GM18507 (cell line): ENCODE results near the gene MXD4.

ENCODE experiments used
- DNase-seq: peaks from one replicate; pipeline ENCODE4 v3.0.0; 2011; ENCODE audit warnings: low read depth; ENCODE audit not compliant: insufficient read length; ENCODE audit errors: extremely low spot score
- FAIRE-seq: peaks from 2 replicates; lab custom pipeline; 2011; peaks lifted over from hg19 to GRCh38; lab: Jason Lieb, UNC

MXD4 gene

GRCh38 chr4:2254665-2255500, 7.0 kb downstream of the MXD4 start:
- DNase-seq = no peak
- no peak for FAIRE-seq

- no peak for FAIRE-seq
- DNase-seq = no peak
Measured at GRCh38 chr4:2253160-2254084, 8.5 kb downstream of the MXD4 start.

- no peak for DNase-seq
- FAIRE-seq = no peak
Measured at GRCh38 chr4:2252530-2253091, 9.3 kb downstream of the MXD4 start.

DNA sequence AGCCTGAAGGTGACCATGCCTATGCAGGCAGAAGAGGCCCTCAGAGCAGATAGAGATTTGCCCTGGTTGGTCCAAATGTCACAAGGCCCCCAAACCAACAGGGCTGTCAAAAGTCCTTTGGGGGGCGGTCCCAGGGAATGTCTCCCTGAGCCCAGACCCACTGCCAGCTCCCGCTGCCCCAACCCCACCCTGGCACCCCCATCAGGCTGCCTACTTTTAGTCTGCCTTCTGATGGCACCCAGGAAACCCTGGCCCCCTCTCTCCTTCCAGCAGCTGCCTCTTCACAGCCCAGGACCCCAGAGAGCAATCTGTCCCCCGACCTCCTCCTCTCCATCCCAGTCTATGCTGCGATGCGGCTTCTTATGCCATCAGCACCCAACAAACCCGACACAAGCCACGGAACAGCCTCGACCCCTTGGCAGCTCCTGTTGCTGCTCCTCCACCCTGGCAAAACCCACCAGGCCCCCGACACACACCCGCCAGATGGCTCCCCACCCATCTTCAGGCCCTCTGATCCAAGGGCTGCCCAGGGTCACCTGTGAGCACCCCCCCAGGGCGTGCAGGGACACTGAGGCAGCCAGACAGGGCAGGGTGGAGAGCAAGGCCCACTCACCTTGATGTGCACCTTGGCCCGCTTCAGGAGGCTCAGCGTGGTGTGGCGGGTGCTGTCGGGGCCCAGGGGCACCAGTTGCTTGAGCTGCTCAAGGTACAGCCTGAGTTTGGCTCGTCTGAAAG, 9.9 kb downstream of the MXD4 start:
- DNase-seq = no peak
- FAIRE-seq = no peak

DNA sequence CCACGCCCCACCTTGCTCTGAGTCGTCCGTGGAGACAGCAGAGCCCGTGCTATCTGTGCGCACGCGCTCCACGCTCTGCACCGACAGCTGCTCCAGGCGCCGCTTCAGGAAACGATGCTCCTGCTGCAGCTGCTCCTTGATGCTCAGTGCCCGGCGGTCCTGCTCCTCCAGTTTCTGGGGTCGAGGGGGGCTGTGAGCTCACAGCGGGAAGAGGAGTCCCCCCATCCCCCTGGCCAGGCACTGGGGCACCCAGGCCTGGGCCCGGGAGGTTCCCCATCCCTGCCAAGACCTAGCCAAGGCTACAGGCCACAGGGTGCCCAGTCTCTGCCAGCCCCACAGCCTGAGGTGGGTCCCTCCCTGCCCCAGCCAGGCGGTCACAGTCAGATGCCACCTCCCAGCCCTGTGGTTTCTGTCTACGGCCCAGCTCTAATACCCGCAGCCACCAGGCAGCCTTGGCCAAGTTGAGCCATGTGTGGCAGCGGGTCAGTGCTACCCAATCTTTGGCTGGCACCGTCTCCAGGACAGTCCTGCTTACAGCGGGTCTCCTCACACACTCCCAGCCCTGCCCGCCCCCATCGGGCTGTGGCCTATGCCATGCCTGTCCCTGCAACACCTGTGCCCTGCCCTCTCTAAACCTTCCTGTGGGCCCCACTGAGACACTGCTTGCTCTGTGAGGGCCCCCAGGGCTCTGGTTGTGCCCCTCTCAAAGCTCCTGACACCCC, 10.7 kb downstream of the MXD4 start:
- no peak for FAIRE-seq
- no peak for DNase-seq

DNA sequence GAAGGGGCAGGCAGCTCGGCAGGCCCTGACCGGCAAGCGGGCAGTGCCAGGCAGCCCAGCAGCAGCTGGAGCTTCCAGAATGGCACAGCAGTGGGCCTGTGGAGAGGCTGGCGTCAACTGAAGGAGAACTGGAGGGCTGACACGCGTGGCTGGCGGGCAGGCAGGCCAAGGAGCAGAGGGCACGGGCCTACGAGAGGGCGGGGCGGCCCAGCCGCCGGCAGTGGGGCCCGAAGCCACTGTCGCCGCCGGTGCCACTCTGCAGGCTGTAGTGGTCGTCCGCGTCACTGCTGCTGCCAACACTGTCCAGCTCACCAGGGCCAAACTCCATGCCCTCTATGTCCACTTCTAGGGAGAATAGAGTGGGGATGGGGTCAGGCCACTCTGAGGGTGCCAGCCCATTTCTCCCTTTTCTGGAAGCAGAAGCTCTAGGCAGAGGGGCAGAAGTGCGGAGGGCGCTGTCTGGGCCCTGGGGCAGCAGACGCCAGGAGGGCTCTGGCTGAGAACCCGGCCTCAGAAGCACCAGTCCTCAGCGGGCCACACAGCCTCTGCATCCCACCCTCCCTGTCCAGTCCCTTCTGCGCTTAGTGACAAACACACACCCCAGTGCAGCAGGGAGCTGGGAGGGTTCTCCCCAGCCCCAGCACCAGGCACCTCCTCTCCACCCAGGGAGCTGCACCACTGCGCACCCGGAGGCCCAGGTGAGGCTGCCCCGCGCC, 11.4 kb downstream of the MXD4 start:
- FAIRE-seq = no peak
- no peak for DNase-seq

- DNase-seq = no peak
- no peak for FAIRE-seq
Measured at GRCh38 chr4:2249526-2250356, 12.2 kb downstream of the MXD4 start.

DNA sequence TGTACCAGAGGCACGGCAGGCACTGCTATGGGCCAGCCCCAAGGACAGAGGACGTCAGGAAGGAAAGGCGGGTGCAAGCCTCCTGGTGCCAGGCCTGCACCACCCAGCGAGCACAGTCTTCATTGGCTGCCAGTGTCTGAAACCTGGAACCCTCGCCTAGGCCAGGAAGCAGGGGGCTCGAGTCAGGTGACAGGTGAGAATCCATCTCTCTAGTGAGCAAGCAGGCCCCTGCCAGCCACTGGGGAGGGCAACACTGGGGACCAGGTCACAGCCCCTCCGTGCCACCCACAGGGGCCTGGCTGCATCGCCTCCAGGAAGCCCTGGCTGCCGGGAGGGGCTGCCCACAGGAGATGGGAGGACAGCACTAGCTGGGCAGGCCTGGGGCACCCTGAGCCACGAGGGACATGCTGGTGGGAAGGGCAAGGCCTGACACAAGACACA, 13.1 kb downstream of the MXD4 start:
- no peak for FAIRE-seq
- no peak for DNase-seq

DNA sequence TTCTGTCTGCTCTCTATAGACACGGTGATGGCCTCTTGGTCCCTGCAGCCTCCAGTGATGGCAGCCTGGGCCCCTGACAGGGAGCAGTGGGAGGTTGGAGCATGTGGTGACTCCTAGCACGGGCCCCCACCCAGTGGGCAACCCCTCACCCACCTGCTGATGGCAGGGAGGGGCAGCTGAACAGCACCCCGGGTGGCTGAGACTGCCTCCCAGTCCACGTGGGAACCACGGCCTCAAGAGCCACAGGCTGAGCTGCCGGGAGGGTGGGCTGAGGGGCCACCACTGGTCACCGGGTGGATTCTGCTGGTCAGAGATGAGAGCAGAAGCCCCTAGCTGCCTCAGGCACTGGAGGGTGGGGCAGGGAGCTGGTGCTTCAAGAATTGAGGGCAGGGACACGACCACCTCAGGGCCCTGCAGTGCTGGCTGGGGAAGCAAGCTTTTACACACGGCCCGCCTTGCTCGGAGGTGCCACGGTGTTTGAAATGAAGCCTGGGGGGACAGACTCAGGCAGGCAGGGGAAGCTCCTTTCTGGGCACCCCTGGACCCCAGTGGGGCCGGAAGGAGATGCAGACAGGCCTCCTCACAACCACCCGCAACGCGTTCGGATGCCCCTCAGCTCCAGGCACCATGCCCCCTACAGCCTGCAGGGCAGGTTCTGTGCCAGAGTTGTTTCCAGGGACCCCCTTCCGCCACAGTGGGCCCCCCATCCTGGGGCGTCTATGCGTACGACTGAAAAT, 13.7 kb downstream of the MXD4 start:
- DNase-seq (no peak), FAIRE-seq (no peak)

DNA sequence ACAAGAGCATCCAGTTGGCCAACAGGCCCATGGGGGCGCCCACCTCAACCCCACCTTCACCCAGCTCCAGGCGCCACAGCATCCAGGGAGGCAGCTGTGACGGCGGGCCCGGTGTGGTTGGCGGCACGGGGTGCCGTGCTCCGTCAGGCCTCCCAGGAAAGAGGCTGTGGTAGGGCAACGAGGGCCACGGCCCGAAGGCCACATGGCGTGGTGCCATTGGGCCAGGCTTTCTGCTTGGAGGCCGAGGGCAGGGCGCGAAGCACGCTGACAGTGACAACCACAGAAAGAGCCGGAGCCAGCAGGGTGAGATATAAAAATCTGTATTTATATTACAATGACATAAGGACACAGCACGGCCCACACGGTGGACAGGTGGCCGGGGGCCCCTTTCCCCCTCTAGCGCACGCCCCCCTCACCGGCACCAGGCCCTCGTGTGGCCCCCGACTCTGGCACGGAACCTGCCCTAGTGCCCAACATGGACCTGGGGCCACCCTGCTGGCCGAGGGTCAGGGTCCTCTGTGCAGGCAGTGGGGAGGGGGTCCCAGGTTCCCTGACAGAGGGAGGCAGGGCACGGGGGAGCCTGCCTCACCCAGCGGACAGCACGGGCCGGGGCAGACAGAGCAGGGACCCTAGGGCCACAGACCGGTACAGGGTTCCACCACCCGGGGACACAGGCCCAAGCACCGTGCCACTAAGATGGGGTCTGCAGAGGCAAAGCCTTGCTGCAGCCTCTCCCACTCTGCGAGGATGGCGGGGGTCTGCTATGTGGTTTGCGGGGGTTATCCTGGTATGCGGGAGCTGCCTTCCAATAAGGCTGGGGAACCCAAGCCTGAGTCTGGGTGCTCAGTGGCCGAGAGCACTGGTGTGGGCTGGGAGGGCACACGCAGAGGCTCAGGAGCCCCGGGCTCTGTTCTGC, 14.5 kb downstream of the MXD4 start:
- FAIRE-seq (no peak), DNase-seq (no peak)

DNA sequence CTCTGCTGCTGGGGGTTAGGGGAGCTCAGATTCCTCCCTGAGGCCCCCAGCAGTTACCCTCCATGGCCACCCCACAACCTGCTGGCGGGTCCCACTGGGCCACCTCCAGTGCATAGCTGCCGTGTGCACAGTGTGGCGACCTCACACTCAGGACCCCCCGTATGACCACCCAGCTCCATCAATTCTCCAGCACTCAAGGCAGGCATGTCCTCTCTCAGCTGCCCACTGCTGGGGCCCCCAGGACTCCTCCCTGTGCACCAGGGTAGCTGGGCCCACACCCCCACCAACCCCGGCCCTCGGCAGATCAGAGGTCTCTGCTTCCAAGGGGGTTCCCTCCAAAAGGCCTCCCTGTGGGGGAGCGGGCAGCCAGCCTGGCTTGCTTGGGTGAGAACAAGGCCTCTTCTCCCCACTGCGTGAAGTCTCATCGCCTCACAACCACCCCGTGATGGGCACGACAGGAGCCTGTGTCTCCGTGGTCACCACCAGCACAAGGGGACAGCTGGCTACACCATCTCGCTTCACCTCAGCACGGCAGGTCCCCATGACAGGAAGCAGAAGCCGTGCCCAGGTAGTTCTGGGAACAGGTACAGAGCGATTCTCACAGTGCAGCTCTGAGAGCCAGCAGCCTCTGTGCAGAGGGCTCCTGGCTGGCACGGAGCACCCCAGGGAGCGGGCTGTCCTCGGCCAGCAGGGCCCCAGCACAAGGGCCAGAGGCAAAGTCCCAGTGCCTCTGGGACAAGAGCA, 15.4 kb downstream of the MXD4 start:
- DNase-seq (no peak), FAIRE-seq (no peak)

GRCh38 chr4:2245787-2246275, 16.1 kb downstream of the MXD4 start:
- FAIRE-seq (no peak), DNase-seq (no peak)

GRCh38 chr4:2245057-2245786, 16.7 kb downstream of the MXD4 start:
- DNase-seq = no peak

DNA sequence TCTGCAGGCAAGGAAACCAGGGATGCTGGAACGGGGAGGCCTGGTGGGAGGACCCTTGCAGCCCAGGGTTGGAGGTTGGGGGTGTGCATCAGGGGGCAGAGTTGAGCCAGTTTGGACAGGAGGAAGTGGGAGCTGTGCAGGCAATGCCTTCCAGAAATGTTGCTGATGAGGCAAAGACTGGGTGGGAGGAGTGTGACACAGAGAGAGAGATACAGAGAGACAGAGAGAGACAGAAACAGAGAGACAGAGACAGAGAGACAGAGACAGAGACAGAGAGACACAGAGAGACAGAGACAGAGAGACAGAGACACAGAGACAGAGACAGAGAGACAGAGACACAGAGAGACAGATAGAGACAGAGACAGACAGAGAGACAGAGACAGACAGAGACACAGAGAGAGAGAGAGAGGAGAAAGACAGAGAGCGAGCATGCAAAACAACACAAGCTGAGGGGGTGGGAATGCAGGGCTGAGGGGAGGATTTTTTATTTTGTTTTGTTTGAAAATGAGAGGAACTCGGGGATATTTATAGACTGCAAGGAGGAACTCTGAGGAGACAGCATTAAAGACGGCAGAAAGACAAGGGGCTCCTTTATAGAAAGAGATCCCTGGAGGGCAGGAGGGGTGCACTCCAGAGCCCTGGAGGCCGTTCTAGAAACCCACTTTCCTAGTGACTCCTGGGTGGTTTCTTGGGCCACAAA, 18.1 kb downstream of the MXD4 start:
- DNase-seq (no peak), FAIRE-seq (peak; percentile 56)

More at GRCh38 chr4:2245057-2245786, 16.7 kb downstream of the MXD4 start:
- no peak for FAIRE-seq
